HFFc6 (cell line): ENCODE measurements around the gene ELF1. TPM values are rescaled to one million over a fixed set of nuclear protein-coding genes. Genes with fewer than 3 reads are reported as not detected.

Experiments
- DNase-seq: peaks from one replicate; pipeline ENCODE4 v3.0.0-alpha.2; 2018
- H3K27ac Mint-ChIP-seq: 2 replicates; pipeline ENCODE4 v1.8.0; 2020; ENCODE audit warnings: mild to moderate bottlenecking, mixed read lengths
- H3K27me3 Mint-ChIP-seq: 2 replicates; pipeline ENCODE4 v1.8.0; 2021; ENCODE audit warnings: mild to moderate bottlenecking, moderate library complexity, mixed read lengths; ENCODE audit not compliant: insufficient read depth
- H3K36me3 Mint-ChIP-seq: 2 replicates; pipeline ENCODE4 v1.8.0; 2021; ENCODE audit warnings: low read depth, mixed read lengths
- H3K4me1 Mint-ChIP-seq: 2 replicates; pipeline ENCODE4 v1.8.0; 2020; ENCODE audit warnings: low read depth, mixed read lengths
- H3K4me3 Mint-ChIP-seq: 2 replicates; pipeline ENCODE4 v1.8.0; 2020; ENCODE audit warnings: mild to moderate bottlenecking, moderate library complexity, mixed read lengths
- H3K9me3 Mint-ChIP-seq: 2 replicates; pipeline ENCODE4 v1.8.0; 2020; ENCODE audit warnings: mild to moderate bottlenecking, mixed read lengths
- CTCF ChIP-seq: fragments of 200-600 bp; sonication (generic); IDR thresholded peaks from 2 replicates; pipeline ENCODE4 v1.5.0; 2021; ENCODE audit warnings: antibody characterized with exemption, mild to moderate bottlenecking
- total RNA-seq, 6 experiments: library from RNA; stranded (reverse); fragmentation: NEBNext Ultra II Directional; extraction: Animal tissue kit (Norgen Biotek cat#: 25700); gene quantifications; 2 replicates in 1 of 6; 3 replicates in 5 of 6; pipeline ENCODE4 v1.2.3, GENCODE V29; 2021

ELF1 gene
- total RNA-seq, 6 experiments from 2014 or later = 25.5 to 37.7 (median 33.4) TPM

GRCh38 chr13:40975441-40975840 is 43.7 kb downstream of the ELF1 start:
- no peak overlapping the region for H3K27ac Mint-ChIP-seq
- DNase-seq = no peak
- no peaks in the 10 kb centered on the region for H3K9me3 Mint-ChIP-seq
- H3K27me3 Mint-ChIP-seq = no peaks in the 10 kb centered on the region
- no peak overlapping the region for H3K4me3 Mint-ChIP-seq
- TF ChIP-seq CTCF = no peak
- no peaks in the 10 kb centered on the region for H3K36me3 Mint-ChIP-seq
- peaks cover 14% of the 10 kb centered on the region for H3K4me1 Mint-ChIP-seq

- peak; percentile 63 for TF ChIP-seq CTCF
- Mint-ChIP-seq H3K27ac (no peak overlapping the region), H3K4me1 (peaks cover 20% of the 10 kb centered on the region), H3K9me3 (no peaks in the 10 kb centered on the region), H3K36me3 (no peaks in the 10 kb centered on the region), H3K27me3 (no peaks in the 10 kb centered on the region), H3K4me3 (no peak overlapping the region)
- peak; percentile 44 for DNase-seq
Observed at GRCh38 chr13:40974460-40975407, 44.4 kb downstream of the ELF1 start.

- H3K9me3 Mint-ChIP-seq = no peaks in the 10 kb centered on the region
- H3K4me3 Mint-ChIP-seq = no peak overlapping the region
- DNase-seq = no peak
- H3K36me3 Mint-ChIP-seq = no peaks in the 10 kb centered on the region
- TF ChIP-seq CTCF = no peak
- H3K27ac Mint-ChIP-seq = no peak overlapping the region
- H3K4me1 Mint-ChIP-seq = peaks cover 33% of the 10 kb centered on the region
- H3K27me3 Mint-ChIP-seq = no peaks in the 10 kb centered on the region
Observed at GRCh38 chr13:40973409-40973808, 45.7 kb downstream of the ELF1 start.

GRCh38 chr13:40971321-40971720 is 47.8 kb downstream of the ELF1 start:
- Mint-ChIP-seq H3K27me3 (no peaks in the 10 kb centered on the region), H3K4me1 (peaks cover 39% of the 10 kb centered on the region), H3K9me3 (no peaks in the 10 kb centered on the region), H3K27ac (no peak overlapping the region), H3K4me3 (no peak overlapping the region), H3K36me3 (no peaks in the 10 kb centered on the region)
- no peak for TF ChIP-seq CTCF
- DNase-seq = no peak

GRCh38 chr13:40970803-40971202 is 48.3 kb downstream of the ELF1 start:
- H3K27ac Mint-ChIP-seq = no peak overlapping the region

More at GRCh38 chr13:40970803-40971202, 48.3 kb downstream of the ELF1 start:
- TF ChIP-seq CTCF = no peak
- Mint-ChIP-seq H3K4me3 (no peak overlapping the region), H3K27me3 (no peaks in the 10 kb centered on the region), H3K9me3 (no peaks in the 10 kb centered on the region), H3K36me3 (no peaks in the 10 kb centered on the region), H3K4me1 (peaks cover 40% of the 10 kb centered on the region)
- no peak for DNase-seq
